GM12801 (cell line): ENCODE results near the gene HMX1.

ENCODE experiments used
- CTCF ChIP-seq: IDR thresholded peaks from one replicate; pipeline ENCODE4 v1.5.1; 2011; ENCODE audit warnings: control low read depth; ENCODE audit not compliant: insufficient read length; ENCODE audit errors: extremely low read depth

HMX1 gene

GRCh38 chr4:8871417-8872401, at the start of gene HMX1:
Gene HMX1 (minus strand): TSS chr4:8871839. CDS start chr4:8871614, 225 bp downstream.
- no peak for TF ChIP-seq CTCF

- no peak for TF ChIP-seq CTCF
Measured at GRCh38 chr4:8920969-8921368, 49.3 kb upstream of the HMX1 start.

GRCh38 chr4:8920289-8920965, 48.8 kb upstream of the HMX1 start:
- TF ChIP-seq CTCF, result no peak

GRCh38 chr4:8919651-8920288, 48.1 kb upstream of the HMX1 start:
- no peak for TF ChIP-seq CTCF

GRCh38 chr4:8917868-8918783, 46.5 kb upstream of the HMX1 start:
- no peak for TF ChIP-seq CTCF

- no peak for TF ChIP-seq CTCF
Measured at GRCh38 chr4:8917321-8917811, 45.7 kb upstream of the HMX1 start.
